Cardiac septum (tissue), 1 donor: ENCODE data around the gene ARID1A. TPM values are rescaled to one million over a fixed set of nuclear protein-coding genes. Genes with fewer than 3 reads are reported as not detected.
"Not testable (repeated sequence)": the region's sequence is repeated elsewhere in the genome, so short reads cannot be mapped to it uniquely, and the experiment has no call there.

Experiments used
- DNase-seq: peaks from one replicate; pipeline ENCODE4 v3.0.0-alpha.2; 2020; ENCODE audit warnings: low spot score
- intact Hi-C: fragments of 100-400 bp; cut with DNase I; formaldehyde crosslinking; loops from one replicate; pipeline ENCODE4 v1.14.0; 2022
- total RNA-seq: library from RNA; stranded (reverse); fragmentation: NEBNext Ultra II Directional; extraction: Animal tissue kit (Norgen Biotek cat#: 25700); gene quantifications from one replicate; pipeline ENCODE4 v1.2.1, GENCODE V29; 2021
- donor health status: DM: no; HTN: no; CAD: no.

Gene ARID1A
- total RNA-seq, 1 donor from 2014 or later: 52.1 TPM

DNA sequence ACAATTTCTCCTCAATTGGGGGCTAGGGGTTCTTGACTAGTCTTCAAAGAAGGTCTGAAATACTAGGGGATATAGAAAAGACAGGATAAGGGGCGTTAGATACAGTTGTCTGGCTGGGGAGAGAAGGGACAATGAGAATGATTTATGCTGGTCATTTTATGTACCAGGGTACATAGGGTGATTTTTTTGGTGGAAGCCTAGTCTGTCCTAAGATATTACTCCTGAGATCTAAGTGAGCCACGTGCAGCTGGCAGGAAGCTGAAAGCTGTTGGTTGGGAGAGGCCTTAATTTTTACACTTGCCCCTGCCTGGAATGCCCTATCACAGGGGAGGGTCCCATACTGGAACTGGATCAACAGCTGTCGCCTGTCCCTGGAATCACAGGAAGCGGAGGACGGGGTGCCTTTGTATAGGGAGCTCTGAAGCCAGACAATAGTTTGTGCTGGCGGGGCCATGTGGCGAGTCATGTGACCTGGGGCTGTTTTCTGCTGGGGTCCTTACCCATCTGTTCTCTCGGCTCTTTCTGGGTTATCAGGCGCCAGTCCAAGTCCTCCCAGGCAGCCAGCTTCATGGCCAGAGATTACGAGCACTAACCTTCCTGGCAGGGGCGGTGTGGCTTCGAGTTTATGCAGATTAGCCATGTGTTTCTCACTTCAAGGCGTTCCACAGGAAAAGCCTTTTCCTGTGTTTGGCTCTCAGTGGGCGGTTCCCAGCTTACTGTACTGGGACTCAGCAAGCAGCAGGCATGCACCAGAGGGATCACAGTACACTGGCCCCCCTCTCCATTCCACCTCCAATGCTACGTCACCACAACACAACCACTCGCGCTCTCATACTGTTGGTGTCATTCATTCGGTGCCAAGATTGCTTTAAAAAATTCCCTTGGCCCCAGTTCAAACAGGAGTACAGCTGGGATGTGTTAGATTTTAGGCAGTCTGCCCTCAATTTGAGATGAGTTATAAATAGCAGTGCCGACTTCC lies 27.5 kb downstream of the ARID1A start:
- DNase-seq: peak; percentile 93
- intact Hi-C loops: loop anchor here (2.0 kb wide), 3 partner anchors 21 to 65 kb away; no protein-coding TSS in a partner anchor

DNA sequence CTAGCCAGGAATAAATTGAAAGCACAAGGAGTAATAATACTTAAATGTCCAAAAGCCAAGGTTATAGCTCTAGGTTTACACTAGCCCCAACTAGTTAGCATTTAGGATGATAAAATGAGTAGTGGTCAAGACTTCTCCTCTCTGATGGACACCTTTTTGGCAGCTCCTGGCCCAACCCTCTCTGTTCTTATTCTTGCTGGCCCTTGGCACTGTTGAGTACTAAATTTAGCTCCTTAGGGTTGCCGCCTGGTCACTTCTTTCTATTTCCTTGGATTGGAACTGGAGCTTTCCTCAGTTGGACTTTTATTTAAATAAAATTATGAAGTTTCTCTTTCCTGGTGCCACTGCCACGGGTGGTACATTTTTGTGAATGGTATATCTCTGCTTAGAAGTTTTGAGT lies 28.3 kb downstream of the ARID1A start:
- intact Hi-C loops: loop anchor here (2.0 kb wide), 1 partner anchor 29 kb away; no protein-coding TSS in a partner anchor
- DNase-seq: no peak

DNA sequence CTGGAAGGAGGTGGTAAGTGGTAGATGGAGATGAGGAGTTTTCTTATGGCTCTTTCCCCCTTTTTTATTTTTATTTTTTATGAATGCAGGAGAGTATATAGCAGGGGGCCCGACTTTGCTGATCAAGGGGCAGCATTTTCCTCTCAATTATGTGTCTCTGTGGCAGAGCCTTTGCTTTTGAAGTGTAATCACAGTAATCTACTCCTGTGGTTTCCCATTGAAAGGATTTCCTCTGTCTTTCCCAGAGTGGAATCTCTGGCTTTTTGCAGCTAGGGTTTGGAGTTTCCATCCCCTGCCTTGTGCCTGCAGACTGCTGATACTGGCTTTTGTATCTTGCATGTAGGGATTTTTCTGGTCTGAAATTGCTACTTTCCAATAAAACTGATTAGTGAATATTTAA lies 29.1 kb downstream of the ARID1A start:
- no peak for DNase-seq
- intact Hi-C loops: loop anchor here (2.0 kb wide), 1 partner anchor 28 kb away; no protein-coding TSS in a partner anchor

DNA sequence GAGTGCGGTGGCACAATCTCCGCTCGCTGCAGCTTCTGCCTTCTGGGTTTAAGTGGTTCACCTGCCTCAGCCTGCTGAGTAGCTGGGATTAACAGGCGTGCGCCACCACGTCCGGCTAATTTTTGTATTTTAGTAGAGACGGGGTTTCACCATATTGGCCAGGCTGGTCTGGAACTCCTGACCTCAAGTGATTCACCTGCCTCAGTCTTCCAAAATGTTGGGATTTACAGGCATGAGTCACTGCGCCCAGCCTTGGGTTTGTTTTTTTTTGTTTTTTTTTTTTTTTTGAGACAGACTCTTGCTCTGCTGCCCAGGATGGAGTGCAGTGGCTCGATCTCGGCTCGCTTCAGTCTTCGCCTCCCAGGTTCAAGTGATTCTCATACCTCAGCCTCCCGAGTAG lies 30.1 kb downstream of the ARID1A start:
- DNase-seq: not testable (repeated sequence)
- intact Hi-C loops: loop anchor here (2.0 kb wide), 1 partner anchor 27 kb away; no protein-coding TSS in a partner anchor

DNA sequence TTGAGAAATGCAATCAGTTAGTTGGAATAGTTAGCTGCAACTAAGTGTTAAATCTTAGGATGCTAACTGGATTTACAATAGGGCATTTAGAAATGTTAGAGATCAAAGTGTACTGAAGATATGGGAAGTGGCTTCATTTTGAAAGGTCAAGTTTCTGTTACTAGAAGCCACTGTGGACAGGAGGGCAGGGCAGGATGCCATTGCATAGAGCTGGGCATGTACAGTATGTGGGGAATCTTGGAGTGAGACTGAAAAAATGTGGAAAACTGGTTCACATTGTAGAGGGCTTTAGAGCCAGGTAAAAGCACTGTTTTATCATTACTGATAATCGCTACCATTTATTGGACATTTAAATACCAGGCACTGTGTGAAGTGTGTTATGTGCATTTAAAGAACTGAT lies 31.0 kb downstream of the ARID1A start:
- intact Hi-C loops: no loop called here
- DNase-seq: no peak

DNA sequence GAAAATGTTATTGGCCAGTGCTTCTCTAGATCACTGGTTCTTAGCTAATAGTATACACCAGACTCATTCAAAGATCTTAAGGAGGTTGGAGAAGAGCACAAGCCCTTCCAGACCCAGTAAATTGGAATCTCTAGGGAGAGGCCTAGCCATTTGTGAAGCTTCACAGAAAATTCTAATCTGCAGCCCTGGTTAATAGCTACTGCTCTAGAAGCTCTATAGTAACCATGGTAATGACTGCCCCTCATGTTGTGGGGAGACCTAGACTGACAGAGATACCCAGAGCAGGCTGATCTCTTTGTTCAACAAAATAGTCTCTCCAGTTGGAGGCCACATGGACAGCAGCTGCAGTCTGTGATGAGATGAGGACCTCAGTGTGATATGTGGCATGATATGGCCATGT lies 31.7 kb downstream of the ARID1A start:
- intact Hi-C loops: no loop called here
- no peak for DNase-seq

DNA sequence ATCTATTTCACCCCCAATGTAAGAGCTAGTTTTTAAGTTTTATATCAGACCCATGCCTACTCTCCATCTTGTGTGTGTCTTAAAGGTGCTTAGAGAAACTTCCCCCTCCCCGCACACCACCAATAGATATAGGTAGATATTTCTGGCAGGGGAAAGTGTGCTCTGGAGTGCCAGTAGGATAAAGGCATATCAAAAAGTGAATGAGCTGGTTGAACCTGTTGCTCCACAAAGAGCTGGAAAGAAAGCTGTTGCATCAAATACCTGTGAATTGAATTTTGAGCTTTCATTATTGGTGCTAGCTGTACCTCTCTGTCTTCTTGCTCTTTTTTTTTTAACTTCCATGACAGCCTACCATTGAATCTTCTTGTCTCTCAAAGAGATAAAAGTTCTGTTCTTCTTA lies 32.8 kb downstream of the ARID1A start:
- DNase-seq: no peak
- intact Hi-C loops: no loop called here

DNA sequence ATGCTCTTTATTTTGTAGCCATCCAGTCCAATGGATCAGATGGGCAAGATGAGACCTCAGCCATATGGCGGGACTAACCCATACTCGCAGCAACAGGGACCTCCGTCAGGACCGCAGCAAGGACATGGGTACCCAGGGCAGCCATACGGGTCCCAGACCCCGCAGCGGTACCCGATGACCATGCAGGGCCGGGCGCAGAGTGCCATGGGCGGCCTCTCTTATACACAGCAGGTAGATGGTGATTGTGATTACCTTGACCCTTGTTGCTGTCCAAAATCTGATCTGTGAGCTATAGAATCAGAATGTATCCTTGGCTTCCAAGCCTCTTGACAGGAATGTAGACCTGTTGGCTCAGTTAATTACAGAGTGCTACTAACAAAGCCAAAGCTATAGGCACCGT lies 33.8 kb downstream of the ARID1A start:
- DNase-seq: no peak
- intact Hi-C loops: no loop called here

DNA sequence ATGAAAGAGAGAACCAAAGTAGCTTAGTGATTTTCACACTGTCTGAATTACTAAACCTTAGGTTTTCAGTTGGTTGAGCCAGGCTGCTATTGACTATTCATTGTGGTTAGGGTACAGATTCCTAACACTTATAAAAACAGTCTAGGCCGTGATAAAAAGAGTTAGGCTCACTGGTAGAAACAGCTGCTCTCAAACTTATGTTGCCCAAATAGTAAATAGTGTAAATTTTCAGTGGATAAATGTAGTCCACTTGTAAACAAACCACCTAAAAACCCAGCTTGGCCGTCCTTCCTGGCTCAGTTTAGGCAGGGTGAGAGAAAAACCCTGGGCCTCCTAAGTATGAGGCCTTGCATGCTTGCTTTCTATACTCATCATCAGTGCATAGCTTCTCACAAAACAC lies 34.9 kb downstream of the ARID1A start:
- intact Hi-C loops: no loop called here
- no peak for DNase-seq

DNA sequence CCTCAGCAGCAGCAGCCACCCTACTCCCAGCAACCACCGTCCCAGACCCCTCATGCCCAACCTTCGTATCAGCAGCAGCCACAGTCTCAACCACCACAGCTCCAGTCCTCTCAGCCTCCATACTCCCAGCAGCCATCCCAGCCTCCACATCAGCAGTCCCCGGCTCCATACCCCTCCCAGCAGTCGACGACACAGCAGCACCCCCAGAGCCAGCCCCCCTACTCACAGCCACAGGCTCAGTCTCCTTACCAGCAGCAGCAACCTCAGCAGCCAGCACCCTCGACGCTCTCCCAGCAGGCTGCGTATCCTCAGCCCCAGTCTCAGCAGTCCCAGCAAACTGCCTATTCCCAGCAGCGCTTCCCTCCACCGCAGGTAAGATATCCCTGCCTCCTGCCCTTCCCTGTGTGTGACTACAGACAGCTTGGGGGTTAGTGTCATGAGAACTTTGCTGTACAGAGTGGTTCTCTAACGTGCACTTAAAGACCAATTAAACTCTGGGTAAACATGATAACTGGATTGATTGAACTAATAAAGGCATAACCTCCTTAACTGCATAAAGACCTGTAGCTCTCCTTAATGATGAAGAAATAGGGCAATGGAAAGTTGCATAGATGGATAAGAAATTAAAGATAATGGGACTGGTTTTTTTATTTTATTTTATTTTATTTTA lies 35.6 kb downstream of the ARID1A start:
- no peak for DNase-seq
- intact Hi-C loops: no loop called here

DNA sequence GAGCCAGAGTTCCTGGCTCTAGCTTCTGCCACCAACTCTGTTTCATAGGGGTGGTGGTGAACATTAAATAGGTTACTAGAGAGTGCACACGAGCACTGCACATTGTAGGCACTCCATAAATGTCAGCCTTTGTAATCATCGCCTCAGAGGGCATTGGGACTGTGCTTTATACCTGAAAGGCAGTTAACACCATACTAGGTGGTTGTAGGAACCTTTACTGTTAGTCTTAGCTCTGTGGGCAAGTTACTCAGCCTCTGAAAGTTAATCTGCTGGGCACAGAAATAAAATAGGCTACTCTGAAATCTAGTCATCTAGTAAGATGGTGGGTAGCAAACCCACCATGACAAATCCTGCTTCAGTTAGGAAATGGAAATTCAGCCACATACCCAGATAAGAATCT lies 37.6 kb downstream of the ARID1A start:
- DNase-seq: no peak
- intact Hi-C loops: no loop called here

DNA sequence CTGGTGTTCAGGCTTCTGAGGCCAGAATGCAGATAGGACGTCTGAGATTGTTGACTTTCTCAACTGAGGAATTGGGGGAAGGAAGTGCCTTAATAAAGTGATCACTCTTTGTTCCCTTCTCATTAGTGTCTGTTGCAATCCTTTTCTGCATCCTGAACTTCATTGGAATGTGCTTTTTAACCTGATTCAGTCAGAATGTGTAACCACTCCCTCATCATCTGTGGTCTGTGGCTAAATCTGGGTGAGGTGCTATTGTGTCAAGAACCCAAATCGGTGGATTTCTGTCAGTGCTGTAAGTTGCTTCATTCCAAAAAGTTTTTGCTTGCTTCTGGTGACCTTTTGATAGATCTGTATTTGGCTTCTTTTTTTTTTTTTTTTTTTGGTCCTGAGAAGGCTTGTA lies 38.2 kb downstream of the ARID1A start:
- intact Hi-C loops: no loop called here
- DNase-seq: no peak

DNA sequence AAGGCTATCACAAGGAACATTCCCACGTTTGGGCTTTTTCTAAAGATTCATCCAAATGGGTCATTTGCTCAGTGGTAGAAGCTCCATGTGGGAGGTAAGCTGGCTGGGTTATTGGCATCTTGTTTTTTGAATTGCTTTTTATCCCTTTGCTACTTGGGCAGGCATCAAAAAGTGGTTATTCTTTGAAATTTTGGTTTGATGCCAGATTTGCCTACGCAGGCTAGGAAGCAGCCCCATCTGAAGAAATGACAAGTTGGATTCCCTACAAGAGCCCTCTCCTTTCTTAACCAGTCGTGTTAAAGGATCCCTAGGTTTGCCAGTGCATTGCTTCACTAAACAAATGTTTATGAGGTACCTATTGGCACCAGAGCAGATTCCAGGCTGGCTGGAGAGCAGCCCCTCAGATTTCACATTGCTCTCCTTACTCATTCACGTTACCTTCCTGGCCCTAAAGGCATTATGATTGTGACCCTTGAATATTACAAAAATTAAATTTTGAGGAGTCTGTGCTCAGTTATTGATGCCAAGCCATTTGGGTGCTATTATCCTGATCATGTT lies 38.8 kb downstream of the ARID1A start:
- DNase-seq: no peak
- intact Hi-C loops: no loop called here

DNA sequence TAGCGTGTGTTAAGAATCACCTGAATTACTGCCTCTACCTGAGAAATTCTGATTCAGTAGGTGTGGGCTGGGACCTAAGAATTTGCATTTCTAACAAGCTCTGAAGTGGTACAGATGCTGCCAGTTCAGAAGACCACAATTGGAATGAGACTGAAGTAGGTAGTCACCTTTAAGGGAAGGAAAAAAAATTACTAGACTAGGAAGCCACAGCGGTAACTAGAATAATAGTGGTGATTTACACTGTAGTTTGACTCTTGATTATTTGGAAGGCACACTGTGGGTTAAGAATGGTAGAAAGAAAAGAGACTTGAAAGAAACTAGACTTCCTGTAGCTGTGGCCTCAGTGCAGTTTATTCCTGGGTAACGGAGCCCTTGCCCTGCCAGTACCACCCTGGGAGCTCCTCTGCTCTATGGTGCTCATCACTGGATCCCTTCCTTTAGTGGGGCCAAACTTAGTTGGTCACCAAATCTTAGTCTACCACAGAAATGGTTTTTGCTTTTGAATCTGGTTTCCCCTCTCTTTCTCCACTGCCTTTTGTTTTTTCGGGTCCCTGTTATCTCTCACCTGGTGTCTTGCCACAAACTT lies 43.6 kb downstream of the ARID1A start:
- intact Hi-C loops: no loop called here
- no peak for DNase-seq

DNA sequence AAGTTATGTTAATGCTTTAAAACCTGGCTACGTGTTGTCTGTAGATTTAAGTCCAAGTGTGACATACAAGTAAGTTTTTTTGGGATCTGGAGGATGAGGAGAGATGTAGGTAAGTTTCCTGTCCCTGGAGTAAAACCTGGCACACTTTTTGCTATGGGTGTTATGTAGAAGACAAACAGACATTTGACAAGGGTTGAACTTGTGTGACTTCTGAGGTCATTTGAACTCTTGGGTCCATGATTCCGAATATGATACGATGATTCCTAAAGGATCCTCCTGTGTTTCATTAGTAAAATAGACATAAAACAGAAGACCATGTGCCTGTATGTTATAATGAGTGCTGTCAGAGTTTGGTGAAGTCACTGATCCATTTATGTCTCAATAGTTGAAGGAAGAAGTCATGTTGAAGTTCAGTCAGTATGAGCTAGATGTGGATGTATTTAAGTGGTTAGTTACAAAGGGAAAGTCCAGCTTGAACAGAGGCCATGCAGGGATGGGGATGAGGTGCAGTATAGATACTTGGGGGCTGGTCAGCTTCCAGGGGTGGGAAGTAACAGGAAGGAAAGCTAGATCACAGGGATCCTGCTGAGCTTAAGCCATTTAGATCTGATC lies 44.3 kb downstream of the ARID1A start:
- no peak for DNase-seq
- intact Hi-C loops: loop anchor here (5.0 kb wide), 2 partner anchors 42 to 48 kb away; no protein-coding TSS in a partner anchor

DNA sequence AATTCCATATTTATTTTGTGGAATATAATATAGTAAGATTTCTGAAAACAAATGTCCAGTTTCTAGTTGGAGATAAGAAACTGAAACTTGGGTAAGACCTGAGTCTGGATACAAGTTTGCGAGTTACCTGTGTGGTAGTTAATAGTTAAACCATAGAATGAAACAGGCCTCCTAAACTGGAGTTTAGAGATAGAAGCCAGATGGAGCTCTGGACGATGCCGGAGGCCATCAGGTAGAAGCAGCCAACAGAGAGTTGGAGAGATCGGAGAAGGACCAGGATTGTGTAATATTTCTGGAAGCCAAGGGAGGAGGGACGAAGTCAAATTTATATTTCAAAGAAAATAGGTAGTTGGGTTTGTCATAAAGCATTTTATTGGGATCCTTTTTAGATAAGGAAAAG lies 45.1 kb downstream of the ARID1A start:
- no peak for DNase-seq
- intact Hi-C loops: loop anchor here (5.0 kb wide), 2 partner anchors 41 to 49 kb away; no protein-coding TSS in a partner anchor

DNA sequence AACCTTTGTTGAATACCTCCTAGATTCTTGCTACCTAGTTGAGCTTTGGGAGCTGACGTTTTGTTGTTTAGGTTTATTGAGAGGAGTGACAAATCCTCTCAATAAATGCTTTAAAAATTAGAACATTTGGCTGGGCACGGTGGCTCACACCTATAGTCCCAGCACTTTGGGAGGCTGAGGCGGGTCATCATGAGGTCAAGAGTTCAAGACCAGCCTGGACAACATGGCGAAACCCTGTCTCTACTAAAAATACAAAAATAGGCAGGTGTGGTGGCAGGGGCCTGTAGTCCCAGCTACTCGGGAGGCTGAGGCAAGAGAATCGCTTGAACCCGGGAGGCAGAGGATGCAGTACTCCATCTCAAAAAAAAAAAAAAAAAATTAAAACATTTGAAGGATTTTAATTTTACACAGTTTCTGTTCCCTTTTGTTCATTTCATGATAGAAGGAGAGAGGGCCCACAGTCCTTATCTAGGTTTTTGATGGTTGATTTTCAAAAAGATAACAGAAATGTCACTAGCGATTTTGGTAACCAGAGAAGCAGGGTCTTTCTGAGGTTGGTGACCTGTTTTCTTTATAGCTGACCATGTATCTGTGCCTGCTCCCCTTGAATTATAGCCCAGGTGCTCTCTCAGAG lies 47.7 kb downstream of the ARID1A start:
- DNase-seq: no peak

DNA sequence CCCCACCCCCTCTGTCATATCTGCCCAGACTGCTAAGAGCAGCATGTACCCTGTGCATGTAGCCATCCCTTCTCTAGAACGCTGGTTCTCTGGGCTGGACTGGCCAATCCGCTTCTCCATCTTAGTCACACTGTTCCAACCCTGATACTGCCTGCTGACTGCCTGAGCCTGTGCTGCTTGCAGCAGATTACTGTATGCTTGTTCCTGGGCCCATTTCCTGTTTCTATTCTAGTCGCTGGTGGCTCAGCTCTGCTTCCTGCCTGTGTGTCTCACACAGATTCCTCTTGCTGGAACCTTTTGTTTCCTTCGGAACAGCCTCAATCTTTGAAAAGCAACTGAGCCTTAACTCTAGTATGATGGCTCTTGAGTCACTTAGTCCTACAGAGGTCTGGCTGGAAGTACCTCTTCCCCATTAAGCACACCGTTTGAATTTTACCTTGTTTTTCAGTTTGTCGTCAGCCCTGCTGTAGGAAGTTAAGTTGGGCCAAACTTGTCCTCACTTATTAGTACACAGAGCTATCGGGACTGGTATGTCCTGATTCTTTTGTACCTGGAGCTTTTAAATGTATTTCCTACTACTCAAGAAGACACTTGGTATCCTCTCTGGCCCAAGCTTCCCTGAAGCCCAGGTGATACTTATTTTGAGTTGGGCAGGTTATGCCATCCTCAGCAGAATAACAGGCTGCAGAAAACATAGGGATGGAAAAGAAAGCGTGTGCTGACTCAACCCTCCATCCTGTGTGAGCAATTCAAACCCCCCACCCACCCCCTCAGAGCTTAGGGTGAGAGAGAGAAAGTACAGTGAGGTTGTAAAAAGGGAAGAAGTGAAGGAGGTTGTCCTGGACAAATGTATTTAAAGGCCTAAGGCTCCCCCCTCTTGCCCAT lies 48.5 kb downstream of the ARID1A start:
- intact Hi-C loops: loop anchor here (2.0 to 5.0 kb wide), 3 partner anchors 22 to 52 kb away; no protein-coding TSS in a partner anchor
- peak; percentile 91 for DNase-seq

More for the DNA sequence above, 47.7 kb downstream of the ARID1A start:
- intact Hi-C loops: loop anchor here (2.0 to 5.0 kb wide), 3 partner anchors 21 to 51 kb away; no protein-coding TSS in a partner anchor
